CD14-positive monocyte (primary cell): ENCODE measurements around the gene KCNN4. TPM values are rescaled to one million over a fixed set of nuclear protein-coding genes. Genes with fewer than 3 reads are reported as not detected.
A peak's percentile ranks its signal among the peaks of the same experiment; 100 is the strongest.

Source experiments
- DNase-seq, 3 donors: peaks; one replicate each; pipeline ENCODE4 v3.0.0-alpha.2; 2011 to 2022
- H2AFZ ChIP-seq: 2 replicates; pipeline ENCODE4 v1.6.0; 2012; ENCODE audit warnings: mild to moderate bottlenecking, low read depth, low read length, inconsistent platforms; ENCODE audit not compliant: insufficient read depth, poor library complexity, severe bottlenecking
- H3K27ac ChIP-seq, 2 donors: 1 replicate in 1 of 2; 2 replicates in 1 of 2; pipeline ENCODE4 v1.5.1; 2012 to 2013; ENCODE audit warnings: low read length in 2 of 2, control low read depth in 1 of 2, inconsistent platforms in 1 of 2, low read depth in 1 of 2, mild to moderate bottlenecking in 1 of 2
- H3K27me3 ChIP-seq, 2 donors: one replicate each; pipeline versions ENCODE4 v1.6.0 to v1.6.1; 2011 to 2013; ENCODE audit warnings: low read length in 2 of 2; ENCODE audit not compliant: control insufficient read depth in 2 of 2, insufficient read depth in 2 of 2
- H3K36me3 ChIP-seq, 2 donors: replicated peaks in 1 of 2; 1 replicate in 1 of 2; 2 replicates in 1 of 2; pipeline versions ENCODE4 v1.5.1 to v1.6.1; 2012 to 2013; ENCODE audit warnings: low read length in 2 of 2, control low read depth in 1 of 2, inconsistent platforms in 1 of 2, mild to moderate bottlenecking in 1 of 2; ENCODE audit not compliant: insufficient read depth in 2 of 2, control insufficient read depth in 1 of 2
- H3K4me1 ChIP-seq, 2 donors: 1 replicate in 1 of 2; 2 replicates in 1 of 2; pipeline versions ENCODE4 v1.5.1 to v1.6.1; 2012 to 2013; ENCODE audit warnings: low read length in 2 of 2, control low read depth in 1 of 2, inconsistent platforms in 1 of 2, mild to moderate bottlenecking in 1 of 2, moderate library complexity in 1 of 2; ENCODE audit not compliant: insufficient read depth in 2 of 2, control insufficient read depth in 1 of 2
- H3K4me2 ChIP-seq: replicated peaks from 2 replicates; pipeline ENCODE3; 2012; ENCODE audit warnings: low read length, moderate library complexity, mild to moderate bottlenecking; ENCODE audit not compliant: poor library complexity, severe bottlenecking; ENCODE audit errors: extremely low read depth
- H3K4me3 ChIP-seq, 3 experiments: fragments of 200-600 bp in 1 of 3; sonication (generic) in 1 of 3; replicated peaks in 1 of 3; 1 replicate in 2 of 3; 2 replicates in 1 of 3; pipeline ENCODE4 v1.5.1; 2011 to 2013; ENCODE audit warnings: low read length in 3 of 3, mild to moderate bottlenecking in 3 of 3, control low read depth in 2 of 3, low read depth in 2 of 3, inconsistent platforms in 1 of 3, moderate library complexity in 1 of 3
- H3K79me2 ChIP-seq: 2 replicates; pipeline ENCODE4 v1.6.0; 2012; ENCODE audit warnings: mild to moderate bottlenecking, control low read depth, inconsistent platforms, low read length, moderate library complexity; ENCODE audit not compliant: insufficient read depth
- H3K9ac ChIP-seq: 2 replicates; pipeline ENCODE4 v1.6.0; 2017; ENCODE audit warnings: low read length, mild to moderate bottlenecking; ENCODE audit not compliant: insufficient read depth, poor library complexity, severe bottlenecking
- H3K9me3 ChIP-seq, 2 donors: replicated peaks in 1 of 2; 1 replicate in 1 of 2; 2 replicates in 1 of 2; pipeline versions ENCODE4 v1.5.1 to v1.6.1; 2012 to 2013; ENCODE audit warnings: low read length in 2 of 2, control low read depth in 1 of 2; ENCODE audit not compliant: control insufficient read depth in 1 of 2, insufficient read depth in 1 of 2
- H4K20me1 ChIP-seq: 2 replicates; pipeline ENCODE4 v1.6.0; 2012; ENCODE audit warnings: mild to moderate bottlenecking, low read length, control low read depth, moderate library complexity; ENCODE audit not compliant: insufficient read depth
- H3K27ac Mint-ChIP-seq, 7 donors: one replicate each; pipeline ENCODE4 v1.8.0; 2020; ENCODE audit warnings: mild to moderate bottlenecking in 7 of 7, mixed read lengths in 7 of 7, moderate library complexity in 6 of 7, inconsistent platforms in 2 of 7
- H3K27me3 Mint-ChIP-seq, 3 donors: one replicate each; pipeline ENCODE4 v1.8.0; 2021 to 2022; ENCODE audit warnings: low read depth in 3 of 3, mild to moderate bottlenecking in 3 of 3, mixed read lengths in 3 of 3, moderate library complexity in 3 of 3, inconsistent platforms in 1 of 3
- H3K36me3 Mint-ChIP-seq, 2 donors: one replicate each; pipeline ENCODE4 v1.8.0; 2020; ENCODE audit warnings: mixed read lengths in 2 of 2, inconsistent platforms in 1 of 2, mild to moderate bottlenecking in 1 of 2
- H3K4me1 Mint-ChIP-seq: one replicate; pipeline ENCODE4 v1.8.0; 2020; ENCODE audit warnings: mild to moderate bottlenecking, mixed read lengths
- H3K4me3 Mint-ChIP-seq, 2 donors: one replicate each; pipeline ENCODE4 v1.8.0; 2020; ENCODE audit warnings: mild to moderate bottlenecking in 2 of 2, mixed read lengths in 2 of 2, moderate library complexity in 1 of 2
- H3K9me3 Mint-ChIP-seq, 7 donors: one replicate each; pipeline ENCODE4 v1.8.0; 2020 to 2022; ENCODE audit warnings: mixed read lengths in 7 of 7, mild to moderate bottlenecking in 6 of 7, moderate library complexity in 6 of 7, inconsistent platforms in 2 of 7
- WGBS: methylation state at CpG from one replicate; pipeline ENCODE4 v1.1.5; 2013; ENCODE audit warnings: missing lambda C conversion rate; ENCODE audit not compliant: insufficient coverage; 5-methylcytosine and 5-hydroxymethylcytosine counted together
- intact Hi-C, 2 donors: fragments of 100-400 bp; cut with micrococcal nuclease; formaldehyde crosslinking; loops; one replicate each; pipeline versions ENCODE4 v1.15.0 to v1.15.1; 2023
- polyA plus RNA-seq, 3 donors: library from polyadenylated mRNA; depleted of rRNA in 1 of 3; unstranded in 2 of 3; stranded (reverse) in 1 of 3; fragments of 300-500 nt in 2 of 3; fragments of >200 nt in 1 of 3; fragmentation: Illumina TruSeq in 2 of 3; gene quantifications; 1 replicate in 2 of 3; 2 replicates in 1 of 3; pipeline ENCODE4 v1.2.3, GENCODE V29; 2012 to 2021
- TF ChIP-seq, protein P1 (sequence below): fragments of 200-600 bp; IDR thresholded peaks from one replicate; pipeline ENCODE4 v1.8.0; 2022; ENCODE audit warnings: antibody characterized with exemption, mild to moderate bottlenecking

KCNN4 gene
- polyA plus RNA-seq, 3 donors = 12.9 to 70.4 (median 17.1) TPM

GRCh38 chr19:43763473-43763939 is 17.3 kb downstream of the KCNN4 start:
- Mint-ChIP-seq H3K4me1 (peaks cover 67% of the 10 kb centered on the region), H3K27me3 (peaks cover 0 to 1% (median 0%) of the 10 kb centered on the region in 3 donors), H3K27ac (peak overlapping the region; percentile 77 to 88 (median 84)), H3K9me3 (peaks cover 0 to 2% (median 0%) of the 10 kb centered on the region in 7 donors), H3K36me3 (peaks cover 14 to 33% of the 10 kb centered on the region in 2 donors), H3K4me3 (no peak overlapping the region)
- no peaks in the 10 kb centered on the region for H3K9me3 ChIP-seq
- peak; percentile 40 to 91 (median 55) for DNase-seq
- no peak overlapping the region for H2AFZ ChIP-seq
- H3K9ac ChIP-seq = peak overlapping the region; percentile 30
- WGBS = 100% methylated on average over 1 of the region's 3 CpGs
- intact Hi-C loops = no loop called here
- H3K27me3 ChIP-seq = no peaks in the 10 kb centered on the region
- TF ChIP-seq, protein P1, sequence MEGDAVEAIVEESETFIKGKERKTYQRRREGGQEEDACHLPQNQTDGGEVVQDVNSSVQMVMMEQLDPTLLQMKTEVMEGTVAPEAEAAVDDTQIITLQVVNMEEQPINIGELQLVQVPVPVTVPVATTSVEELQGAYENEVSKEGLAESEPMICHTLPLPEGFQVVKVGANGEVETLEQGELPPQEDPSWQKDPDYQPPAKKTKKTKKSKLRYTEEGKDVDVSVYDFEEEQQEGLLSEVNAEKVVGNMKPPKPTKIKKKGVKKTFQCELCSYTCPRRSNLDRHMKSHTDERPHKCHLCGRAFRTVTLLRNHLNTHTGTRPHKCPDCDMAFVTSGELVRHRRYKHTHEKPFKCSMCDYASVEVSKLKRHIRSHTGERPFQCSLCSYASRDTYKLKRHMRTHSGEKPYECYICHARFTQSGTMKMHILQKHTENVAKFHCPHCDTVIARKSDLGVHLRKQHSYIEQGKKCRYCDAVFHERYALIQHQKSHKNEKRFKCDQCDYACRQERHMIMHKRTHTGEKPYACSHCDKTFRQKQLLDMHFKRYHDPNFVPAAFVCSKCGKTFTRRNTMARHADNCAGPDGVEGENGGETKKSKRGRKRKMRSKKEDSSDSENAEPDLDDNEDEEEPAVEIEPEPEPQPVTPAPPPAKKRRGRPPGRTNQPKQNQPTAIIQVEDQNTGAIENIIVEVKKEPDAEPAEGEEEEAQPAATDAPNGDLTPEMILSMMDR = no peak
- H3K79me2 ChIP-seq = peaks cover 20% of the 10 kb centered on the region
- H4K20me1 ChIP-seq = no peaks in the 10 kb centered on the region
- peak overlapping the region; percentile 8 to 73 for H3K27ac ChIP-seq
- H3K4me3 ChIP-seq = no peak overlapping the region
- peaks cover 52 to 56% of the 10 kb centered on the region in 2 donors for H3K4me1 ChIP-seq
- peaks cover 15 to 21% of the 10 kb centered on the region in 2 donors for H3K36me3 ChIP-seq
- no peak overlapping the region for H3K4me2 ChIP-seq

- no peaks in the 10 kb centered on the region for H4K20me1 ChIP-seq
- Mint-ChIP-seq H3K27ac (peak overlapping the region in 5 of 7 donors; percentile 9 to 74 (median 52)), H3K36me3 (peaks cover 16 to 30% of the 10 kb centered on the region in 2 donors), H3K4me1 (peaks cover 66% of the 10 kb centered on the region), H3K27me3 (peaks cover 0 to 1% (median 0%) of the 10 kb centered on the region in 3 donors), H3K9me3 (peaks cover 0 to 4% (median 0%) of the 10 kb centered on the region in 7 donors), H3K4me3 (no peak overlapping the region)
- H3K4me2 ChIP-seq = no peak overlapping the region
- H3K9me3 ChIP-seq = no peaks in the 10 kb centered on the region
- peaks cover 50 to 56% of the 10 kb centered on the region in 2 donors for H3K4me1 ChIP-seq
- no peaks in the 10 kb centered on the region for H3K27me3 ChIP-seq
- no peak overlapping the region for H3K9ac ChIP-seq
- no peak overlapping the region for H2AFZ ChIP-seq
- peaks cover 13 to 18% of the 10 kb centered on the region in 2 donors for H3K36me3 ChIP-seq
- H3K79me2 ChIP-seq = peaks cover 20% of the 10 kb centered on the region
- intact Hi-C loops = no loop called here
- no peak overlapping the region for H3K4me3 ChIP-seq
- TF ChIP-seq, protein P1 = no peak
- DNase-seq = no peak
- no CpG with 5 or more reads among the region's 3 CpGs for WGBS
- H3K27ac ChIP-seq = no peak overlapping the region
Observed at GRCh38 chr19:43762814-43763213, 18.0 kb downstream of the KCNN4 start.
